Endothelial cell of umbilical vein (primary cell): ENCODE measurements around the gene LAP3. TPM values are rescaled to one million over a fixed set of nuclear protein-coding genes. Genes with fewer than 3 reads are reported as not detected.

ENCODE experiments used
- BruUV-seq: library from RNA; stranded (reverse); fragments of 400-500 nt; replicated peaks from 2 replicates; lab custom pipeline; 2021; lab: Mats Ljungman, UMichigan
- CTCF ChIA-PET: fragments of 300-600, 350-600 bp; sonication (Branson Sonifier 250); formaldehyde crosslinking; loops from one replicate; lab custom pipeline; 2021; ENCODE audit warnings: antibody characterized with exemption, inconsistent platforms; lab: Charles Lee
- POLR2A ChIA-PET: fragments of 300-600, 350-600 bp; sonication (Branson Sonifier 250); formaldehyde crosslinking; loops from one replicate; lab custom pipeline; 2021; ENCODE audit warnings: antibody characterized with exemption, inconsistent platforms; lab: Charles Lee
- DNase-seq: peaks from one replicate; pipeline ENCODE4 v3.0.0-alpha.2; 2011; ENCODE audit warnings: low read depth, low spot score
- FAIRE-seq: peaks from 2 replicates; lab custom pipeline; 2011; peaks lifted over from hg19 to GRCh38; lab: Jason Lieb, UNC
- H2AFZ ChIP-seq: 2 replicates; pipeline ENCODE4 v1.6.0; 2012; ENCODE audit warnings: low read depth, low read length, control low read depth, inconsistent platforms
- H3K27ac ChIP-seq: 2 replicates; pipeline ENCODE4 v1.5.1; 2011; ENCODE audit warnings: low read depth, mild to moderate bottlenecking, control low read depth, low read length, moderate library complexity; ENCODE audit not compliant: insufficient read depth
- H3K27me3 ChIP-seq, 2 experiments: 2 replicates each; pipeline versions ENCODE4 v1.6.0 to v1.6.1; 2011; ENCODE audit warnings: low read length in 2 of 2, mixed read lengths in 1 of 2; ENCODE audit not compliant: control insufficient read depth in 2 of 2, insufficient read depth in 2 of 2
- H3K36me3 ChIP-seq, 2 experiments: 2 replicates in 1 of 2; 3 replicates in 1 of 2; pipeline ENCODE4 v1.5.1; 2011; ENCODE audit warnings: low read length in 2 of 2, mild to moderate bottlenecking in 1 of 2, moderate library complexity in 1 of 2; ENCODE audit not compliant: control insufficient read depth in 2 of 2, insufficient read depth in 2 of 2; ENCODE audit errors: extremely low read depth in 1 of 2
- H3K4me1 ChIP-seq: 3 replicates; pipeline ENCODE4 v1.5.1; 2011; ENCODE audit warnings: mild to moderate bottlenecking, low read length; ENCODE audit not compliant: control insufficient read depth, insufficient read depth; ENCODE audit errors: extremely low read depth
- H3K4me2 ChIP-seq: 2 replicates; pipeline ENCODE4 v1.6.1; 2011; ENCODE audit warnings: low read length, control low read depth, mixed read lengths; ENCODE audit not compliant: insufficient read depth
- H3K4me3 ChIP-seq, 3 experiments: fragments of 200-600 bp in 1 of 3; sonication (generic), shearing (Covaris generic) in 1 of 3; replicated peaks in 1 of 3; 2 replicates each; pipeline ENCODE4 v1.5.1; 2011 to 2016; ENCODE audit warnings: control low read depth in 3 of 3, low read length in 3 of 3, mild to moderate bottlenecking in 2 of 3, inconsistent platforms in 1 of 3, low read depth in 1 of 3, moderate library complexity in 1 of 3; ENCODE audit not compliant: insufficient read depth in 1 of 3
- H3K79me2 ChIP-seq: 2 replicates; pipeline ENCODE4 v1.6.0; 2012; ENCODE audit warnings: low read length, inconsistent platforms; ENCODE audit not compliant: control insufficient read depth, insufficient read depth
- H3K9ac ChIP-seq: replicated peaks from 2 replicates; pipeline ENCODE3; 2011; ENCODE audit warnings: low read length, control low read depth; ENCODE audit not compliant: insufficient read depth; ENCODE audit errors: extremely low read depth
- H3K9me1 ChIP-seq: replicated peaks from 3 replicates; pipeline ENCODE4 v1.6.0; 2011; ENCODE audit warnings: mild to moderate bottlenecking, low read length; ENCODE audit not compliant: control insufficient read depth, insufficient read depth; ENCODE audit errors: extremely low read depth
- H3K9me3 ChIP-seq: replicated peaks from 2 replicates; pipeline ENCODE4 v1.5.1; 2012; ENCODE audit warnings: low read length, inconsistent platforms; ENCODE audit not compliant: control insufficient read depth, insufficient read depth
- H4K20me1 ChIP-seq: replicated peaks from 2 replicates; pipeline ENCODE3; 2011; ENCODE audit warnings: mild to moderate bottlenecking, low read length; ENCODE audit not compliant: control insufficient read depth, insufficient read depth; ENCODE audit errors: extremely low read depth
- EZH2 ChIP-seq: IDR thresholded peaks from 2 replicates; pipeline ENCODE4 v1.6.1; 2012; ENCODE audit warnings: borderline replicate concordance, low read depth, mild to moderate bottlenecking, moderate library complexity, low read length, inconsistent platforms; ENCODE audit not compliant: severe bottlenecking
- FOS ChIP-seq: IDR thresholded peaks from 2 replicates; pipeline ENCODE4 v1.6.1; 2011; ENCODE audit warnings: mild to moderate bottlenecking, low read length, moderate library complexity, borderline replicate concordance; ENCODE audit not compliant: insufficient read depth
- GATA2 ChIP-seq: IDR thresholded peaks from 2 replicates; pipeline ENCODE4 v1.7.0; 2011; ENCODE audit warnings: low read depth, mild to moderate bottlenecking, moderate library complexity, mixed read lengths, low read length; ENCODE audit not compliant: insufficient read length, insufficient read depth
- JUN ChIP-seq: IDR thresholded peaks from 2 replicates; pipeline ENCODE4 v1.6.1; 2011; ENCODE audit warnings: borderline replicate concordance, low read depth; ENCODE audit not compliant: insufficient read length, insufficient read depth
- MYC ChIP-seq: IDR thresholded peaks from one replicate; pipeline ENCODE4 v1.6.1; 2011; ENCODE audit warnings: mild to moderate bottlenecking, low read depth, low read length
- POLR2A ChIP-seq: IDR thresholded peaks from 2 replicates; pipeline ENCODE4 v1.6.1; 2012; ENCODE audit warnings: low read depth, mild to moderate bottlenecking, control low read depth, low read length
- POLR2AphosphoS5 ChIP-seq: IDR thresholded peaks from 2 replicates; pipeline ENCODE4 v1.6.1; 2012; ENCODE audit warnings: low read depth, mild to moderate bottlenecking, control low read depth, low read length, moderate library complexity; ENCODE audit not compliant: insufficient read depth
- dilution Hi-C: fragments of 300-500 bp; cut with MboI; formaldehyde crosslinking; loops from one replicate; pipeline ENCODE4 v1.15.0; 2019; ENCODE audit warnings: low sequenced_read_pairs; ENCODE audit not compliant: extremely low pct_ligation_motif_present
- intact Hi-C: fragments of 100-400 bp; cut with micrococcal nuclease; formaldehyde crosslinking; loops from one replicate; pipeline ENCODE4 v1.10.0; 2022
- polyA plus RNA-seq, 4 experiments: library from polyadenylated mRNA; depleted of rRNA in 3 of 4; stranded (reverse) in 3 of 4; unstranded in 1 of 4; fragments of >200 nt; gene quantifications; 2 replicates each; pipeline versions ENCODE4 v1.2.1 to v1.2.3, GENCODE V29; 2011 to 2012; ENCODE audit warnings: missing spikeins in 1 of 4
- total RNA-seq: library from RNA; stranded (reverse); gene quantifications from 2 replicates; pipeline ENCODE4 v1.2.3, GENCODE V29; 2021
- TF ChIP-seq, protein P1 (sequence below), 2 donors: IDR thresholded peaks; 1 replicate in 1 of 2; 2 replicates in 1 of 2; pipeline ENCODE4 v1.5.1; 2011; ENCODE audit warnings: low read length in 2 of 2, mild to moderate bottlenecking in 2 of 2, moderate library complexity in 2 of 2, control low read depth in 1 of 2, inconsistent platforms in 1 of 2, low read depth in 1 of 2; ENCODE audit not compliant: insufficient read depth in 1 of 2; ENCODE audit errors: extremely low read depth in 1 of 2
- TF ChIP-seq, protein P2 (sequence below): IDR thresholded peaks from 2 replicates; pipeline ENCODE4 v1.6.1; 2011; ENCODE audit not compliant: insufficient read depth, insufficient read length

The LAP3 gene
- total and polyA plus RNA-seq, 2 donors (not counting 3 experiments of a cell fraction or from before 2014, with no cell fraction given): 82.4 to 94.8 TPM

DNA sequence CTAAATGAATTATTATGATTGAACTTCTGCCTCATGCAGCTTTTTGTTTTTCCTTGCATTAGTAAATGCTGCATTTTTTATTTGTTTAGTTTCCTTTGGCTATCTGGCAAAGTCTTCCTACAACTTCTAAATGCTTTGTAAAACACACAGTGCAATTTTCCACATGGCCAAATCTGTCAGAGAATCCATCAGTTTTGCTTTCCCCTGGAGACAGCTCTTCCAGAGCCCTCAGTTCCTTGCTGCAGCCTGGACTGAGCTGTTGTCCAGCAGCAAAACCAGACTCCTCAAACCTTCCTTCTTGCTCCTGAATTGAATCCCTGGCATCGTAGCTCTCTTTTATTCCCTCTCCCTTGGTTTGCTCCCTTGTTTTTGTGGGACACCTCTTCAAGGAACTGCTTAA, 80.1 kb downstream of the LAP3 start:
- Histone ChIP-seq H3K27me3 (peaks cover 0 to 4% of the 10 kb centered on the region in 2 experiments), H3K9ac (no peak overlapping the region), H3K36me3 (no peaks in the 10 kb centered on the region), H3K79me2 (no peaks in the 10 kb centered on the region), H3K4me1 (no peaks in the 10 kb centered on the region), H3K4me3 (no peak overlapping the region), H3K9me3 (no peaks in the 10 kb centered on the region), H2AFZ (no peak overlapping the region), H3K27ac (no peak overlapping the region), H4K20me1 (no peaks in the 10 kb centered on the region), H3K4me2 (no peak overlapping the region), H3K9me1 (no peaks in the 10 kb centered on the region)
- CTCF ChIA-PET: interaction anchor here (1.7 kb wide), 1 partner anchor 10 kb away, joined by 3 read pairs; no protein-coding TSS in a partner anchor
- TF ChIP-seq MYC (no peak), GATA2 (no peak), EZH2 (no peak), JUN (no peak), FOS (no peak), POLR2A (no peak), POLR2AphosphoS5 (no peak)
- TF ChIP-seq, protein P1, sequence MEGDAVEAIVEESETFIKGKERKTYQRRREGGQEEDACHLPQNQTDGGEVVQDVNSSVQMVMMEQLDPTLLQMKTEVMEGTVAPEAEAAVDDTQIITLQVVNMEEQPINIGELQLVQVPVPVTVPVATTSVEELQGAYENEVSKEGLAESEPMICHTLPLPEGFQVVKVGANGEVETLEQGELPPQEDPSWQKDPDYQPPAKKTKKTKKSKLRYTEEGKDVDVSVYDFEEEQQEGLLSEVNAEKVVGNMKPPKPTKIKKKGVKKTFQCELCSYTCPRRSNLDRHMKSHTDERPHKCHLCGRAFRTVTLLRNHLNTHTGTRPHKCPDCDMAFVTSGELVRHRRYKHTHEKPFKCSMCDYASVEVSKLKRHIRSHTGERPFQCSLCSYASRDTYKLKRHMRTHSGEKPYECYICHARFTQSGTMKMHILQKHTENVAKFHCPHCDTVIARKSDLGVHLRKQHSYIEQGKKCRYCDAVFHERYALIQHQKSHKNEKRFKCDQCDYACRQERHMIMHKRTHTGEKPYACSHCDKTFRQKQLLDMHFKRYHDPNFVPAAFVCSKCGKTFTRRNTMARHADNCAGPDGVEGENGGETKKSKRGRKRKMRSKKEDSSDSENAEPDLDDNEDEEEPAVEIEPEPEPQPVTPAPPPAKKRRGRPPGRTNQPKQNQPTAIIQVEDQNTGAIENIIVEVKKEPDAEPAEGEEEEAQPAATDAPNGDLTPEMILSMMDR (IDR thresholded peaks at IDR 0.05; ENCODE audit: extremely low read depth in 1 of 2, insufficient read depth in 1 of 2, low read depth in 1 of 2, low read length in 2 of 2): no peak
- TF ChIP-seq, protein P2, sequence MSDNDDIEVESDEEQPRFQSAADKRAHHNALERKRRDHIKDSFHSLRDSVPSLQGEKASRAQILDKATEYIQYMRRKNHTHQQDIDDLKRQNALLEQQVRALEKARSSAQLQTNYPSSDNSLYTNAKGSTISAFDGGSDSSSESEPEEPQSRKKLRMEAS: no peak
- no peak for DNase-seq
- no peak for FAIRE-seq
- intact Hi-C loops: no loop called here
- dilution Hi-C loops: no loop called here
- BruUV-seq: no TSS peak
- POLR2A ChIA-PET: no interaction called here

Other genes with a start within 250 kb of the LAP3 start
- 20.9 and 24.6 TPM in 2 replicates for gene QDPR, start 65.1 kb upstream of the LAP3 start, total RNA-seq
- gene QDPR, start 65.1 kb upstream of the LAP3 start, polyA plus RNA-seq: 18.4 and 20.5 TPM in 2 replicates
- not detected in 2 replicates for gene CLRN2, start 62.0 kb upstream of the LAP3 start, total RNA-seq
- not detected in 2 replicates for gene CLRN2, start 62.0 kb upstream of the LAP3 start, polyA plus RNA-seq
- gene MED28, start 37.4 kb downstream of the LAP3 start, total RNA-seq: 41.2 and 49.1 TPM in 2 replicates
- gene MED28, start 37.4 kb downstream of the LAP3 start, polyA plus RNA-seq: 9.4 and 10.0 TPM in 2 replicates
- gene FAM184B, start 204.4 kb downstream of the LAP3 start, total RNA-seq: not detected in 2 replicates
- gene FAM184B, start 204.4 kb downstream of the LAP3 start, polyA plus RNA-seq: not detected in 2 replicates
- 29.0 and 35.0 TPM in 2 replicates for gene DCAF16, start 233.6 kb downstream of the LAP3 start, total RNA-seq
- gene DCAF16, start 233.6 kb downstream of the LAP3 start, polyA plus RNA-seq: 12.5 and 13.8 TPM in 2 replicates
- 63.4 and 66.4 TPM in 2 replicates for gene NCAPG, start 233.8 kb downstream of the LAP3 start, total RNA-seq
- gene NCAPG, start 233.8 kb downstream of the LAP3 start, polyA plus RNA-seq: 7.5 and 11.6 TPM in 2 replicates